PFSK-1 (cell line): ENCODE measurements around the gene PTPN11.

Experiments used
- POLR2AphosphoS5 ChIP-seq: IDR thresholded peaks from 2 replicates; pipeline ENCODE4 v1.6.1; 2012; ENCODE audit warnings: low read depth, mild to moderate bottlenecking, control low read depth, low read length, moderate library complexity
- SIN3A ChIP-seq: IDR thresholded peaks from 2 replicates; pipeline ENCODE4 v1.6.1; 2012; ENCODE audit warnings: mild to moderate bottlenecking, low read length, moderate library complexity, borderline replicate concordance; ENCODE audit not compliant: insufficient read depth
- TF ChIP-seq, protein P1 (sequence below), 2 experiments: IDR thresholded peaks; 2 replicates each; pipeline versions ENCODE4 v1.6.1 to v1.8.0; 2011 to 2012; ENCODE audit warnings: low read depth in 2 of 2, low read length in 2 of 2, control low read depth in 1 of 2, inconsistent platforms in 1 of 2, mild to moderate bottlenecking in 1 of 2, moderate library complexity in 1 of 2; ENCODE audit not compliant: insufficient read depth in 1 of 2

DNA sequence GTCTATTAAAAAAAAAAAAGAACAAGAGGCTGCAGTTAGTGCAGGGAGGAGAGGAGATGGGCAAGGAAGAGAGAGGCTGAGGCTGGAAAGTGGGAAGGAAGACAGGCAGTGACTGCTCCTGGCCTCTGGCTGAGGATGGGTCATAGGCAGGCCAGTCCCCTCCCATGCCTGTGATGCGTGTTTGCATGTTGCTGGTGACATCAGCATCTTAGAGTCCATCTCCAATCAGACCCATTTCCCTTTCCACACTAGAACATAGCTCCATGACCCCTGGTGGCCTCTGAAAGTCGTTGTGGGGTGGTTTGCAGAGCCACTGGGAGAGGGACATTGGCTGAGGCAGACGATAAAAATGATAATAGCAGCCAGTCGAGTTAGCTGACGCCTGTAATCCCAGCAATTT is 132.9 kb downstream of the PTPN11 start:
- no peak for TF ChIP-seq POLR2AphosphoS5
- TF ChIP-seq, protein P1, sequence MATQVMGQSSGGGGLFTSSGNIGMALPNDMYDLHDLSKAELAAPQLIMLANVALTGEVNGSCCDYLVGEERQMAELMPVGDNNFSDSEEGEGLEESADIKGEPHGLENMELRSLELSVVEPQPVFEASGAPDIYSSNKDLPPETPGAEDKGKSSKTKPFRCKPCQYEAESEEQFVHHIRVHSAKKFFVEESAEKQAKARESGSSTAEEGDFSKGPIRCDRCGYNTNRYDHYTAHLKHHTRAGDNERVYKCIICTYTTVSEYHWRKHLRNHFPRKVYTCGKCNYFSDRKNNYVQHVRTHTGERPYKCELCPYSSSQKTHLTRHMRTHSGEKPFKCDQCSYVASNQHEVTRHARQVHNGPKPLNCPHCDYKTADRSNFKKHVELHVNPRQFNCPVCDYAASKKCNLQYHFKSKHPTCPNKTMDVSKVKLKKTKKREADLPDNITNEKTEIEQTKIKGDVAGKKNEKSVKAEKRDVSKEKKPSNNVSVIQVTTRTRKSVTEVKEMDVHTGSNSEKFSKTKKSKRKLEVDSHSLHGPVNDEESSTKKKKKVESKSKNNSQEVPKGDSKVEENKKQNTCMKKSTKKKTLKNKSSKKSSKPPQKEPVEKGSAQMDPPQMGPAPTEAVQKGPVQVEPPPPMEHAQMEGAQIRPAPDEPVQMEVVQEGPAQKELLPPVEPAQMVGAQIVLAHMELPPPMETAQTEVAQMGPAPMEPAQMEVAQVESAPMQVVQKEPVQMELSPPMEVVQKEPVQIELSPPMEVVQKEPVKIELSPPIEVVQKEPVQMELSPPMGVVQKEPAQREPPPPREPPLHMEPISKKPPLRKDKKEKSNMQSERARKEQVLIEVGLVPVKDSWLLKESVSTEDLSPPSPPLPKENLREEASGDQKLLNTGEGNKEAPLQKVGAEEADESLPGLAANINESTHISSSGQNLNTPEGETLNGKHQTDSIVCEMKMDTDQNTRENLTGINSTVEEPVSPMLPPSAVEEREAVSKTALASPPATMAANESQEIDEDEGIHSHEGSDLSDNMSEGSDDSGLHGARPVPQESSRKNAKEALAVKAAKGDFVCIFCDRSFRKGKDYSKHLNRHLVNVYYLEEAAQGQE (IDR thresholded peaks at IDR 0.05; ENCODE audit: insufficient read depth in 1 of 2, low read depth in 2 of 2, low read length in 2 of 2), result no peak
- TF ChIP-seq SIN3A, result no peak
